HEK293 (cell line): ENCODE data around the gene RPP25L.

Experiments used
- CTCF ChIA-PET: fragments of 350-600 bp; formaldehyde crosslinking; extraction: SDS; loops from one replicate; lab custom pipeline; 2021; ENCODE audit warnings: antibody characterized with exemption; lab: Yijun Ruan, JAX
- POLR2A ChIA-PET: fragments of 300-600 bp; formaldehyde crosslinking; extraction: SDS; loops from one replicate; lab custom pipeline; 2020; ENCODE audit warnings: antibody characterized with exemption, inconsistent platforms; lab: Yijun Ruan, JAX
- H3K27ac ChIP-seq: fragments of 200-500 bp; sonication (Bioruptor generic); 2 replicates; pipeline ENCODE4 v1.5.1; 2014; ENCODE audit warnings: low read depth, low read length, control low read depth, inconsistent platforms; ENCODE audit errors: extremely low read depth
- H3K36me3 ChIP-seq, 2 experiments: fragments of 200-500 bp in 1 of 2; sonication (Bioruptor generic) in 1 of 2; 1 replicate in 1 of 2; 2 replicates in 1 of 2; pipeline ENCODE4 v1.5.1; 2014 to 2017; ENCODE audit warnings: inconsistent platforms in 2 of 2, low read length in 2 of 2; ENCODE audit not compliant: control insufficient read depth in 2 of 2, insufficient read depth in 1 of 2
- H3K4me1 ChIP-seq: fragments of 200-500 bp; sonication (Bioruptor generic); 2 replicates; pipeline ENCODE4 v1.5.1; 2014; ENCODE audit warnings: mild to moderate bottlenecking, low read length, inconsistent platforms; ENCODE audit not compliant: control insufficient read depth, insufficient read depth
- H3K4me3 ChIP-seq: 2 replicates; pipeline ENCODE4 v1.5.1; 2011; ENCODE audit warnings: low read depth, mild to moderate bottlenecking, control low read depth, low read length, moderate library complexity
- H3K9me3 ChIP-seq: fragments of 200-500 bp; sonication (Bioruptor generic); 2 replicates; pipeline ENCODE4 v1.5.1; 2014; ENCODE audit warnings: low read depth, low read length, inconsistent platforms; ENCODE audit not compliant: control insufficient read depth, insufficient read depth
- MZF1 ChIP-seq: fragments of 450-650 bp; formaldehyde crosslinking; IDR thresholded peaks from 2 replicates; pipeline ENCODE4 v1.5.1; 2017; ENCODE audit warnings: missing biosample characterization, missing genetic modification characterization, borderline replicate concordance
- PRDM2 ChIP-seq: fragments of 450-650 bp; formaldehyde crosslinking; IDR thresholded peaks from 2 replicates; pipeline ENCODE4 v1.5.1; 2016; ENCODE audit warnings: missing biosample characterization, missing genetic modification characterization, borderline replicate concordance
- SCRT1 ChIP-seq: fragments of 450-650 bp; formaldehyde crosslinking; IDR thresholded peaks from 2 replicates; pipeline ENCODE4 v1.5.1; 2016; ENCODE audit warnings: missing biosample characterization, missing genetic modification characterization, borderline replicate concordance
- SCRT2 ChIP-seq: fragments of 450-650 bp; formaldehyde crosslinking; IDR thresholded peaks from 2 replicates; pipeline ENCODE4 v1.5.1; 2016; ENCODE audit warnings: missing biosample characterization, missing genetic modification characterization
- ZNF610 ChIP-seq: fragments of 450-650 bp; formaldehyde crosslinking; IDR thresholded peaks from 2 replicates; pipeline ENCODE4 v1.5.1; 2016; ENCODE audit warnings: missing biosample characterization, missing genetic modification characterization, borderline replicate concordance
- ZNF768 ChIP-seq: fragments of 450-650 bp; formaldehyde crosslinking; IDR thresholded peaks from 2 replicates; pipeline ENCODE4 v1.5.1; 2018; ENCODE audit warnings: missing biosample characterization, mild to moderate bottlenecking, missing genetic modification characterization
- ZNF843 ChIP-seq: fragments of 450-650 bp; formaldehyde crosslinking; IDR thresholded peaks from 2 replicates; pipeline ENCODE4 v1.5.1; 2016; ENCODE audit warnings: missing biosample characterization, missing genetic modification characterization
- TF ChIP-seq, protein P1 (sequence below): fragments of 450-650 bp; formaldehyde crosslinking; IDR thresholded peaks from 2 replicates; pipeline ENCODE4 v1.5.1; 2016; ENCODE audit warnings: missing biosample characterization, missing genetic modification characterization
- TF ChIP-seq, protein P2 (sequence below): fragments of 450-650 bp; formaldehyde crosslinking; IDR thresholded peaks from 2 replicates; pipeline ENCODE4 v1.5.1; 2017; ENCODE audit warnings: missing biosample characterization, missing genetic modification characterization

Gene RPP25L

DNA sequence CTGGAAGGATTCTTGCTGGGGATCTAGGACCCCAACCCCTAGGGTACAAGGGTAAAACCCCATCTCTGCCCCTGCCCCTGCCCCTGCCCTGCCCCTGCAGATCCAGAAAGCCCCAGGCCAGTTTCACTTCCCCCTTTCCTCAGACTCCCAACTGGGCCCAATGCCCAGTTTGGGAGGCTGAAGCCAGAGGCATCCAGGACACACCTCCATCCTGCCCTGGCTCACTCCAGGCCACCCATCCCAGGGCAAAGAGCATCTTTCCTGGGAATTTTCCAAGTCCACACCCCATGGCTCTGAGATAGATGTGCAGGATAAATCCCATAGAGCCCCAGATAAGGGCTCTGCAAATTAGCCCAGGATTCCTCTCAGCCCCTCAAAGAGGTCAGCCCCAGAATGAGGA, 39.8 kb downstream of the RPP25L start (continued):
- TF ChIP-seq, protein P1, sequence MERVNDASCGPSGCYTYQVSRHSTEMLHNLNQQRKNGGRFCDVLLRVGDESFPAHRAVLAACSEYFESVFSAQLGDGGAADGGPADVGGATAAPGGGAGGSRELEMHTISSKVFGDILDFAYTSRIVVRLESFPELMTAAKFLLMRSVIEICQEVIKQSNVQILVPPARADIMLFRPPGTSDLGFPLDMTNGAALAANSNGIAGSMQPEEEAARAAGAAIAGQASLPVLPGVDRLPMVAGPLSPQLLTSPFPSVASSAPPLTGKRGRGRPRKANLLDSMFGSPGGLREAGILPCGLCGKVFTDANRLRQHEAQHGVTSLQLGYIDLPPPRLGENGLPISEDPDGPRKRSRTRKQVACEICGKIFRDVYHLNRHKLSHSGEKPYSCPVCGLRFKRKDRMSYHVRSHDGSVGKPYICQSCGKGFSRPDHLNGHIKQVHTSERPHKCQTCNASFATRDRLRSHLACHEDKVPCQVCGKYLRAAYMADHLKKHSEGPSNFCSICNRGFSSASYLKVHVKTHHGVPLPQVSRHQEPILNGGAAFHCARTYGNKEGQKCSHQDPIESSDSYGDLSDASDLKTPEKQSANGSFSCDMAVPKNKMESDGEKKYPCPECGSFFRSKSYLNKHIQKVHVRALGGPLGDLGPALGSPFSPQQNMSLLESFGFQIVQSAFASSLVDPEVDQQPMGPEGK (tag by site-specific recombination) = no peak
- TF ChIP-seq PRDM2 (no peak), ZNF610 (tag by site-specific recombination) (no peak)

DNA sequence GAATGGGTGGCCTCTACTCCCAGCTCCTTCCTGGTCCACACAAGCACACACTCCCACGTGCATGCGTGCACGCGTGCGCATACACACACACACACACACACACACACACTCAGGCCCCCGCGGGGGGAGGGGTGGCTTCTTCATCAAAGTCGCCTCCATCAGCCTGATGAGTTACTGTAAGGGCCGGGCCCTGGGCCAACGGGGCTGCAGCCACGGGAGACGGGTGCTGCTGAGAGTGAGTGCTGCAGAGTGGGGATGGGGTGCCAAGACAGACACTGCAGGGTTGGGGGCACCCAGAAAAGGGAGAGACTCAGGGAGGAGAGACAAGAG, 40.5 kb downstream of the RPP25L start:
- H3K9me3 ChIP-seq = no peaks in the 10 kb centered on the region
- H3K4me1 ChIP-seq = no peaks in the 10 kb centered on the region
- POLR2A ChIA-PET = interaction anchor here (0.5 kb wide), 1 partner anchor 158 kb away, joined by 3 read pairs; no protein-coding TSS in a partner anchor
- TF ChIP-seq ZNF843 (tag by site-specific recombination) = no peak
- TF ChIP-seq, protein P2, sequence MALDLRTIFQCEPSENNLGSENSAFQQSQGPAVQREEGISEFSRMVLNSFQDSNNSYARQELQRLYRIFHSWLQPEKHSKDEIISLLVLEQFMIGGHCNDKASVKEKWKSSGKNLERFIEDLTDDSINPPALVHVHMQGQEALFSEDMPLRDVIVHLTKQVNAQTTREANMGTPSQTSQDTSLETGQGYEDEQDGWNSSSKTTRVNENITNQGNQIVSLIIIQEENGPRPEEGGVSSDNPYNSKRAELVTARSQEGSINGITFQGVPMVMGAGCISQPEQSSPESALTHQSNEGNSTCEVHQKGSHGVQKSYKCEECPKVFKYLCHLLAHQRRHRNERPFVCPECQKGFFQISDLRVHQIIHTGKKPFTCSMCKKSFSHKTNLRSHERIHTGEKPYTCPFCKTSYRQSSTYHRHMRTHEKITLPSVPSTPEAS (tag by site-specific recombination) = peak; percentile 42
- no peak for TF ChIP-seq MZF1 (tag by site-specific recombination)
- no peak overlapping the region for H3K4me3 ChIP-seq
- CTCF ChIA-PET = interaction anchor here (0.8 to 3.7 kb wide), 3 partner anchors 8 to 20 kb away, joined by 4 to 26 read pairs (median 5); no protein-coding TSS in a partner anchor
- no peak overlapping the region for H3K27ac ChIP-seq
- no peaks in the 10 kb centered on the region for H3K36me3 ChIP-seq

DNA sequence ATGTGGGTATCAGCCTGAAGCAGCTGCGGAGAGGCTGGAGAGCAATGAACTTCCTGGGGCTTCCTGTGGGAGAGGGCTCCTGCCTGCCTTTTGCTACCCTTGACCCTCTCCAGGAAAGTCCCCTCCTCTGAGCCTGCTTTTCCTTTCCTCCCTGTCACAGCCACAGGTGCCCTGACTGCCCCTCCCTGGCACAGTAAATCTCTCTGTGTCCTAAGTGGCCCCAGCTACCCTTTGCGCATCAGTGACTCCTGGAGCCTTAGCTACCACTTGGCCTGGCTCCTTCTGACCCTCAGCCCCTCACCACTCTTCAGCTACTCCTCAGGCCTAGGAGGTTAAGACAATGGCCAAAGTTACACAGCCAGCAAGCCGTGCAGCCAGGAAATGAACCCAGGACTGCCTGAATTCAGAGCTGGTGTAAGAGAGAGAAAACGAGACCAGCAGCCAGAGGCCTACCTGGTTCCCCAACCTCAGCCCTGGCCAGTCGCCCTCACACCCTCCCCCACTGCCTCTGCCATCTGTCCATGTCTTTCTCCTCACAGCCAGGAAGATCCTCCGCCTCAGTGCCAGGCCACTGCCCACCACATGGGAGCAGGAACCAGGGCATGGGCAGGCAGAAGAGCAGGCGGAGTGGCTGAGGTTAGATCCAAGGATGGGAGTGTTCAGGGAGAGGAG, 41.0 kb downstream of the RPP25L start:
- Histone ChIP-seq H3K4me3 (no peak overlapping the region), H3K27ac (no peak overlapping the region), H3K9me3 (no peaks in the 10 kb centered on the region), H3K36me3 (no peaks in the 10 kb centered on the region), H3K4me1 (no peaks in the 10 kb centered on the region)
- no peak for TF ChIP-seq ZNF768
- TF ChIP-seq SCRT1 (tag by site-specific recombination) = peak; percentile 41; the same call in 1 of the 2 replicates
- TF ChIP-seq SCRT2 (tag by site-specific recombination) = peak; percentile 69
- POLR2A ChIA-PET = interaction anchor here (0.5 kb wide), 1 partner anchor 158 kb away, joined by 3 read pairs; no protein-coding TSS in a partner anchor
- CTCF ChIA-PET = interaction anchor here (0.7 to 3.7 kb wide), 4 partner anchors 8 to 690 kb away, joined by 3 to 26 read pairs (median 4); no protein-coding TSS in a partner anchor
